GM12891 (cell line): ENCODE data around the gene FBP2.

Experiments used
- DNase-seq: peaks from one replicate; pipeline ENCODE4 v3.0.0; 2011; ENCODE audit warnings: low spot score; ENCODE audit not compliant: insufficient read length
- FAIRE-seq: peaks from 2 replicates; lab custom pipeline; 2011; peaks lifted over from hg19 to GRCh38; lab: Jason Lieb, UNC
- PAX5 ChIP-seq: IDR thresholded peaks from 2 replicates; pipeline ENCODE4 v1.6.1; 2011; ENCODE audit warnings: low read length, moderate library complexity, mild to moderate bottlenecking; ENCODE audit not compliant: insufficient read depth, severe bottlenecking
- POLR2A ChIP-seq: IDR thresholded peaks from 2 replicates; pipeline ENCODE4 v1.6.1; 2011; ENCODE audit warnings: low read depth, low read length, control low read depth
- POLR2AphosphoS5 ChIP-seq: IDR thresholded peaks from 2 replicates; pipeline ENCODE4 v1.6.1; 2011; ENCODE audit warnings: low read depth, low read length, control low read depth
- POU2F2 ChIP-seq: IDR thresholded peaks from 2 replicates; pipeline ENCODE4 v1.6.1; 2011; ENCODE audit warnings: low read depth, mild to moderate bottlenecking, control low read depth, low read length, moderate library complexity
- SPI1 ChIP-seq: IDR thresholded peaks from 2 replicates; pipeline ENCODE4 v1.6.1; 2011; ENCODE audit warnings: low read depth, low read length, control low read depth
- TAF1 ChIP-seq: IDR thresholded peaks from 2 replicates; pipeline ENCODE4 v1.6.1; 2011; ENCODE audit warnings: low read depth, low read length, control low read depth

The FBP2 gene

GRCh38 chr9:94538908-94539307, 54.7 kb downstream of the FBP2 start:
- FAIRE-seq: no peak
- DNase-seq: no peak
- TF ChIP-seq POLR2AphosphoS5 (no peak), TAF1 (no peak), SPI1 (no peak), PAX5 (no peak), POU2F2 (no peak), POLR2A (no peak)

- no peak for DNase-seq
- FAIRE-seq: peak; percentile 33
- TF ChIP-seq POLR2A (no peak), SPI1 (no peak), POU2F2 (no peak), PAX5 (no peak), POLR2AphosphoS5 (no peak), TAF1 (no peak)
Measured at GRCh38 chr9:94534901-94535300, 58.7 kb downstream of the FBP2 start.

- TF ChIP-seq SPI1: no peak
- no peak for TF ChIP-seq POU2F2
- no peak for FAIRE-seq
- no peak for DNase-seq
Measured at GRCh38 chr9:94533601-94534000, 60.0 kb downstream of the FBP2 start.

GRCh38 chr9:94533155-94533554, 60.5 kb downstream of the FBP2 start:
- DNase-seq (no peak), FAIRE-seq (no peak)
- TF ChIP-seq PAX5 (no peak), POLR2AphosphoS5 (no peak), POLR2A (no peak), TAF1 (no peak), POU2F2 (no peak), SPI1 (no peak)

- DNase-seq (no peak), FAIRE-seq (no peak)
- no peak for TF ChIP-seq PAX5
- TF ChIP-seq SPI1: peak; percentile 49; the same call in 1 of the 2 replicates
- no peak for TF ChIP-seq POLR2AphosphoS5
- TF ChIP-seq POU2F2: no peak
Measured at GRCh38 chr9:94528886-94529285, 64.7 kb downstream of the FBP2 start.

GRCh38 chr9:94526951-94527350, 66.7 kb downstream of the FBP2 start:
- DNase-seq (no peak), FAIRE-seq (no peak)
- TF ChIP-seq POU2F2 (no peak), SPI1 (no peak), POLR2AphosphoS5 (no peak), TAF1 (no peak), PAX5 (no peak), POLR2A (no peak)

GRCh38 chr9:94526271-94526670, 67.4 kb downstream of the FBP2 start:
- TF ChIP-seq POU2F2: no peak
- no peak for TF ChIP-seq TAF1
- no peak for TF ChIP-seq POLR2A
- DNase-seq (no peak), FAIRE-seq (no peak)

GRCh38 chr9:94525396-94526035, 68.1 kb downstream of the FBP2 start:
- DNase-seq (no peak), FAIRE-seq (no peak)
- no peak for TF ChIP-seq TAF1
- no peak for TF ChIP-seq POLR2A
- no peak for TF ChIP-seq POU2F2
- no peak for TF ChIP-seq SPI1
- TF ChIP-seq PAX5: no peak
- TF ChIP-seq POLR2AphosphoS5: no peak

GRCh38 chr9:94517254-94517653, 76.4 kb downstream of the FBP2 start:
- DNase-seq (no peak), FAIRE-seq (no peak)
- TF ChIP-seq SPI1 (no peak), TAF1 (no peak), POLR2A (no peak), PAX5 (no peak), POLR2AphosphoS5 (no peak), POU2F2 (no peak)

GRCh38 chr9:94514722-94515121, 78.9 kb downstream of the FBP2 start:
- no peak for TF ChIP-seq POLR2A
- TF ChIP-seq SPI1: no peak
- no peak for TF ChIP-seq TAF1
- TF ChIP-seq PAX5: no peak
- FAIRE-seq: no peak
- no peak for DNase-seq
